LNCAP (cell line): ENCODE data around the gene PIP5K1B.

Source experiments
- CTCF ChIP-seq: fragments of 450-650 bp; IDR thresholded peaks from 2 replicates; pipeline ENCODE4 v1.5.1; 2017; ENCODE audit warnings: mild to moderate bottlenecking

The PIP5K1B gene

GRCh38 chr9:68719847-68720246 lies 14.8 kb downstream of the PIP5K1B start:
- no peak for TF ChIP-seq CTCF

- no peak for TF ChIP-seq CTCF
Measured at GRCh38 chr9:68720656-68721313, 15.7 kb downstream of the PIP5K1B start.

GRCh38 chr9:68721666-68722330 lies 16.8 kb downstream of the PIP5K1B start:
- no peak for TF ChIP-seq CTCF

GRCh38 chr9:68725070-68725469 lies 20.0 kb downstream of the PIP5K1B start:
- no peak for TF ChIP-seq CTCF

GRCh38 chr9:68726489-68726888 lies 21.4 kb downstream of the PIP5K1B start:
- no peak for TF ChIP-seq CTCF

GRCh38 chr9:68727636-68728035 lies 22.6 kb downstream of the PIP5K1B start:
- no peak for TF ChIP-seq CTCF

- TF ChIP-seq CTCF = no peak
Measured at GRCh38 chr9:68728731-68729130, 23.7 kb downstream of the PIP5K1B start.
